ENCODE results near the gene BRINP3. TPM values are rescaled to one million over a fixed set of nuclear protein-coding genes. Genes with fewer than 3 reads are reported as not detected.
A peak's percentile ranks its signal among the peaks of the same experiment; 100 is the strongest.

BRINP3 gene
- total RNA-seq, 4 donors from 2014 or later: 14.0 to 50.0 (median 42.7) TPM

GRCh38 chr1:190491404-190491803 lies 13.7 kb upstream of the BRINP3 start:
- H3K36me3 ChIP-seq: no peaks in the 10 kb centered on the region
- no peak overlapping the region for H3K27ac ChIP-seq
- no peak overlapping the region for H3K4me3 ChIP-seq
- no peaks in the 10 kb centered on the region for H3K9me3 ChIP-seq
- no peaks in the 10 kb centered on the region for H3K4me1 ChIP-seq
- no peaks in the 10 kb centered on the region for H3K27me3 ChIP-seq
- TF ChIP-seq CTCF (IDR thresholded peaks at IDR 0.05) (no peak), POLR2A (IDR thresholded peaks at IDR 0.05) (no peak)
- DNase-seq: no peak

- Histone ChIP-seq H3K36me3 (no peaks in the 10 kb centered on the region), H3K9me3 (no peaks in the 10 kb centered on the region), H3K4me1 (no peaks in the 10 kb centered on the region), H3K27ac (no peak overlapping the region), H3K27me3 (no peaks in the 10 kb centered on the region), H3K4me3 (no peak overlapping the region)
- DNase-seq: no peak
- no peak for TF ChIP-seq CTCF (IDR thresholded peaks at IDR 0.05)
- no peak for TF ChIP-seq POLR2A (IDR thresholded peaks at IDR 0.05)
Measured at GRCh38 chr1:190484045-190484444, 6.4 kb upstream of the BRINP3 start.

GRCh38 chr1:190480231-190480630 lies 2.6 kb upstream of the BRINP3 start:
- H3K4me1 ChIP-seq: no peaks in the 10 kb centered on the region
- no peak overlapping the region for H3K27ac ChIP-seq
- no peaks in the 10 kb centered on the region for H3K27me3 ChIP-seq
- DNase-seq: no peak
- H3K4me3 ChIP-seq: no peak overlapping the region
- H3K36me3 ChIP-seq: no peaks in the 10 kb centered on the region
- no peak for TF ChIP-seq CTCF (IDR thresholded peaks at IDR 0.05)
- TF ChIP-seq POLR2A (IDR thresholded peaks at IDR 0.05): no peak
- no peaks in the 10 kb centered on the region for H3K9me3 ChIP-seq

GRCh38 chr1:190479516-190479915 lies 1.9 kb upstream of the BRINP3 start:
- peak overlapping the region in 2 of 4 donors; percentile 51 to 63 for H3K4me3 ChIP-seq
- no peak overlapping the region for H3K27ac ChIP-seq
- H3K4me1 ChIP-seq: no peaks in the 10 kb centered on the region
- no peaks in the 10 kb centered on the region for H3K27me3 ChIP-seq
- DNase-seq: peak in 1 of 3 donors; percentile 57
- no peaks in the 10 kb centered on the region for H3K36me3 ChIP-seq
- TF ChIP-seq POLR2A (IDR thresholded peaks at IDR 0.05): no peak
- peak in 1 of 6 experiments; percentile 17 for TF ChIP-seq CTCF (IDR thresholded peaks at IDR 0.05)
- H3K9me3 ChIP-seq: no peaks in the 10 kb centered on the region

- H3K27ac ChIP-seq: peak overlapping the region in 3 of 4 donors; percentile 54 to 84 (median 83)
- H3K36me3 ChIP-seq: no peaks in the 10 kb centered on the region
- H3K27me3 ChIP-seq: no peaks in the 10 kb centered on the region
- no peaks in the 10 kb centered on the region for H3K4me1 ChIP-seq
- no peaks in the 10 kb centered on the region for H3K9me3 ChIP-seq
- no peak for DNase-seq
- no peak for TF ChIP-seq POLR2A (IDR thresholded peaks at IDR 0.05)
- no peak for TF ChIP-seq CTCF (IDR thresholded peaks at IDR 0.05)
- H3K4me3 ChIP-seq: peak overlapping the region in 3 of 4 donors; percentile 24 to 63 (median 51)
Measured at GRCh38 chr1:190479050-190479397, 1.4 kb upstream of the BRINP3 start.

Measured in Peyer's patch (tissue), 4 donors.